HG03135 (cell line): ENCODE measurements around the gene PIP.
"Not testable (repeated sequence)": the region's sequence is repeated elsewhere in the genome, so short reads cannot be mapped to it uniquely, and the experiment has no call there.

ENCODE experiments used
- ATAC-seq: cut with Tn5 transposase; IDR thresholded peaks from one replicate; pipeline ENCODE4 v1.9.1; 2021; ENCODE audit warnings: mild to moderate bottlenecking, moderate library complexity; ENCODE audit not compliant: unreplicated experiment

Gene PIP

DNA sequence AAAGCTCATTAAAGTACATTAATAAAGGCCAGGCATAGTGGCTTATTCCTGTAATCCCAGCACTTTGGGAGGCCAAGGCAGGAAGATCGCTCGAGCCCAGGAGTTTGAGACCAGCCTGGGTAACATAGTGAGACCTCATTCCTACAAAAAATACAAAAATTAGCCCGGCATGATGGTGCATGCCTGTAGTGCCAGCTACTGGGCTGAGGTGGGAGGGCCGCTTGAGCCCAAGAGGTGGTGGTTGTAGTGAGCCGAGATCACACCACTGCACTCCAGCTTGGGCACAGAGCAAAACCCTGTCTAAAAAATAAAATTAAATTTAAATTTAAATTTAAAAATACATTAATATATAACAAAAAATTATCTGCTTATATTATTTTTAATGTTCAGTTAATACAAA lies 44.3 kb downstream of the PIP start:
- no peak for ATAC-seq

DNA sequence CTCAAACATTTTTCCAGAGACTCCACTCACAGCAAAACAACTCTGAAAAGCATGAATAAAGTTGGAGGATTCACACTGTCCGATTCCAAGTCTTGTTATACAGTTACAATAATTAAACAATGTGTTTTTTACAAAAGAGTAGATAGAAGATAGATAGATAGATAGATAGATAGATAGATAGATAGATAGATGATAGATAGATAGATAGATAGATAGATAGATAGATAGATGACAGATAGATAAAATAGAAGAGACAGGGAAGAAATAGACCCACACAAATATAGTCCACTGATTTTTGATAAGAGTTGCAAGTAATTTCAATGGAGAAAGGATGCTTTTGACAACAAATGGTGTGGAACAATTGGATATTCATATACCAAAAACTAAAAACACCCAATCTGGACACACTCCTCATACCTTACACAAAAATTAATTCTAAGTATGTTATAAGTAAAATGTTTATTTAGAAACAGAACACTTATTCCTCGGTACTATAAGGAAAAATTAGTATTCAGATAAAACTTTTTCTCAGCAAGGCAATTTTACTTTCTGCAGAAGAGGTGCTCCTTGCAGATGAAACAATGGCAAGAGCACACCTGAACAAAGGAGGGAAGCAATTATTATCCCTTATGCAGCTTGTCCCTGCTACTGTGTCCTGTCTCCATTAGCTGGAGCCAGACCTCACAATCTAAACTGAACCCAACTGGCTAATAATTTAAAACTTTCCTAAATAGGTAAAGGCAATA lies 45.7 kb downstream of the PIP start:
- ATAC-seq: no peak

DNA sequence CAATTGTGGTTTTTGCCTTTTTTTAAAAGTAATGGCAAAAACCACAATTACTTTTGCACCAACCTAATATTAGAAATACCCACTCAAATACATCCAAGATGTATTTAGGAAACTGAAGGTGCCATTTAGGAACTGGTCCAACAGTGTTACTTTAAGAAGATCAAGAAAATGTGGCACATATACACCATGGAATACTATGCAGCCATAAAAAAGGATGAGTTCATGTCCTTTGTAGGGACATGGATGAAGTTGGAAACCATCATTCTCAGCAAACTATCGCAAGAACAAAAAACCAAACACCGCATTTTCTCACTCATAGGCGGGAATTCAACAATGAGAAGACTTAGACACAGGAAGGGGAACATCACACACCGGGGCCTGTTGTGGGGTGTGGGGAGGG lies 48.9 kb downstream of the PIP start:
- ATAC-seq: not testable (repeated sequence)

DNA sequence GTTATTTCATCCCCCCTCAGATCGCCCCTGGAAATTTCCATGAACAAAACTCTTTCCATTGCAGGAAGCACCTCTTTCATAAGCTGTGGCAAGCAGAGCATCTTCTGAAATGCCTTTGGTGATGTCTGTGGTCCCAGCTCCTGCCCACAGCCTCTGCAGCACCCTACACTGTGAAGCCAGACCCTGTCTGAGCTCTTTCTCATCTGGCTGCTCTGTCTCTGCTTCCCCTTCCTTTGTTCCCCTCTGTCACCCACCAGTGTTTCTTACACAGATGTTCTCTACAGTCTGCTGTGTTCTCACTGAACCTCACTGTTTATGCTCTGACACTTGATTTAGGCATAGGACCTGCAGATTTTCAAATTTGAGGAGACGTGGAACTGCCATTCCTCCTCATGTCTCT lies 49.5 kb downstream of the PIP start:
- ATAC-seq: no peak

DNA sequence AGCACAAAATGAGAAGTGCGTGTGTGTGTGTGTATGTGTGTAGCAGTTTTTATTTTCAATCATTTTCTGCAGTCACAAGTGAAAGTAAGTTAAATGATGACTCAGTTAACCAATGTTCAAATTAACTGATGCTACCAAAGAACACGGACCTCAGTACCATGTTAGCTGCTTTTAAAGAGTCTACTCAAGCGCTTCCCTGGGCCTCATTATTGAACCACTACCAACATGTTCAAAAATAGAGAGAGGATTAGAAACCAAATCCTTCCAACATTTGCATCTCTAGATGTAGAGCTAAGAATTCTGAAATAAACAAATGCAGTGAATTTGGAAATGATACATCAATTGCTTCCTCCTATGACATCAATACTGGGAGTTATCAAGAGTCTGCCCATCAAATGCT lies 51.1 kb downstream of the PIP start, which contains the start of gene TAS2R39:
Gene TAS2R39, plus strand, starts transcription at position 396 of the 400 bp plus-strand sequence. Its CDS starts 0 bp downstream, at position 396.
- no peak for ATAC-seq

DNA sequence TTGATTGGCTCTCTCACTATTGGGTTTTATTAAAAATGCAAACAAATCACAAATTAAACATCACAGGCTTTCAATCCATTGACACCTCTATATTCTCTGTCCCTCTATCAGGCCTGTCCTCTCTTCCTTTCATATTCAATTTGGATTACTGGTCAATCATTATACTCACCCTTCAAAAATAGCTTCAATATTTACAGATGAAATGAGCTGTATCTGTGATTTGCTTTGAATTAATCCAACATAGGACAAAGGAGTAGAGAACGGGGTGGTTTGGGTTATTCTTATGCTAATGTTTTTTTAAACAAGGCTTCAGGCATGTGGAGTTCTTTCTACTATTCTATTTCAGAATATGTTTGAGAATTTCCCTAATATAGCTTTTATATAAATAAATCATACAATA lies 53.7 kb downstream of the PIP start:
- ATAC-seq: no peak

DNA sequence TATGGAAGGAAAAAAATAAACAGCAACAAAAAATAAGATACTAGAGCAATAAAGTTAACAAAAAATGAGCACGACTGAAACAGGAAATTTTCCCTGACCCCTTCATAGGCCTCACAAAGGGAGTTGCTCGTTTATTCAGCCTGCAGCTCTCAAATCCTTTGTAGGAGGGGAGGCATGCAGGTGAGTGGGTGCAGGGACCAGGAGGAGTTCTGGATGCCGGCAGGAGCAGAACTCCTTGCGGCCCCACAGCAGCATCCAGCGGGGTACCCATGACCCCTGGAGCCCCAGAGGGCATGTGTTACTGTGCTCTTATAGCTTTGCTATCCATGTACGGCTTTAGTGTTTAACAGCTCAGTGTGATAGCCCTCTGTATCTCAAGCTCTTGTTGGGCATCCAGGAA lies 57.1 kb downstream of the PIP start:
- no peak for ATAC-seq
